Raji (cell line): Measurements from ENCODE around the gene MSI1.

ENCODE experiments used
- POLR2A ChIP-seq: IDR thresholded peaks from 2 replicates; pipeline ENCODE4 v1.6.1; 2011; ENCODE audit warnings: low read depth, low read length, control low read depth; ENCODE audit not compliant: insufficient read depth

Gene MSI1

DNA sequence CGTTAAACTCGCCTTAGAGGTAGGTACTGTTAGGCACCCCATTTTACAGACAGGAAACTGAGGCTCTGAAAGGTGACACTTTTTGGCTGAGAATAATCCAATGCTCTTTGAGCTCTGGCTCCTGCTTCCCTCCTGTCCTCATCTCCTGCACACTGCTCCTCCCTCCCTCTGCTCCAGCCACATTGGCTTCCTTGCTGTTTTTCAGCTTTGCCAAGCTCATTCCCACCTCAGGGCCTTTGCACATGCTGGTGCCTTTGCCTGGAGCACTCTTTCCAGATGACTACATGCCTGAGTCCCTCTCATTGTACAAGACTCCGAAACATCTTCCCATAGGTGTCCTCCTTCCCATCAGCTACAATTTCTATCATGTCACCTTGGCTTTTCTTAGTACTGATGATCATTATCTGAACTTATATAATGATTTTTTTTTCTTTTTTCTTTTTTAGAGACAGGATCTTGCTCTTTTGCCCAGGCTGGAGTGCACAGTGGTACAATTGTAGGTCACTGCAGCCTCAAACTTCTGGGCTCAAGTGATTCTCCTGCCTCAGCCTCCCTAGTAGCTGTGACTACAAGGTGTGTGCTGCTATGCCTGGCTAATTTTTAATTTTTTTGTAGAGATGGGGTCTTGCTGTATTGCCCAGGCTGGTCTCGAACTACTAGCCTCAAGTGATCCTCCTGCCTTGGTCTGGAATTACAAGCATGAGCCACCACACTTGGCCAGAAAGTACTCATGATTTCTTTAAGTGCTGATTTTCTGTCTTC lies 15.2 kb downstream of the MSI1 start:
- TF ChIP-seq POLR2A: no peak

DNA sequence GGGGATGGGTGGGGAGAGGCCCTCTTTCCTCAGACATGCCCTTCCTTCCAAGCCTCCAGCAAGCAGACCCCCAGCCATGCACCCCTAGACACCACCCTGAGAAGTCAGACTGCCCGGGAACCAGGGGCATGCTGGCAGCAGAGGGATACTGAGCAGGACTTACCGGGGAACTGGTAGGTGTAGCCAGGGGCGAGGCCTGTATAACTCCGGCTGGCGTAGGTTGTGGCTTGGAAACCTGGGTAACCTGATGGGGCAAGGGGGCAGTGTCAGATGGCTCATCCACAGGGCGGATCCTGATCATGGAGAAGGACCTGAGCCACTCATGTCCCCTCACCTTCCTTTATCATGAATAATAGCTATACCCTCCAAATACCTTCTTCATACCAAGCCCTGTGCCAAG lies 15.8 kb downstream of the MSI1 start:
- TF ChIP-seq POLR2A: no peak

DNA sequence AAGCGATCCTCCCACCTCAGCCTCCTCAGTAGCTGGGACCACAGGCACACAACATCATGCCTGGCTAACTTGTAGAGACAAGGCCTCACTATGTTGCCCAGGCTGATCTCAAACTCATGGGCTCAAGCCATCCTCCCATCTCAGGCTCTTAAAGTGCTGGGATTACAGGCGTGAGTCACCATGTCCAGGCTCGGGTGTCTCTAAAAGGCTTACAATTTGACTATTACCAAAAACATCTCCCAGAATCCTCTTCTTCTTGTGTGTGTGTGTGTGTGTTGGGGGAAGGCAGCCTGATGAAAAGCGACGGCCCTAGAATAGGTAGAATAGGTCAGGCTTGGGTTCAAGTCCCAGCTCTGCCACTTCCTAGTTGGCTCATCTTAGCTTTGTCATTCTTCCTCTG lies 16.8 kb downstream of the MSI1 start:
- TF ChIP-seq POLR2A: no peak

DNA sequence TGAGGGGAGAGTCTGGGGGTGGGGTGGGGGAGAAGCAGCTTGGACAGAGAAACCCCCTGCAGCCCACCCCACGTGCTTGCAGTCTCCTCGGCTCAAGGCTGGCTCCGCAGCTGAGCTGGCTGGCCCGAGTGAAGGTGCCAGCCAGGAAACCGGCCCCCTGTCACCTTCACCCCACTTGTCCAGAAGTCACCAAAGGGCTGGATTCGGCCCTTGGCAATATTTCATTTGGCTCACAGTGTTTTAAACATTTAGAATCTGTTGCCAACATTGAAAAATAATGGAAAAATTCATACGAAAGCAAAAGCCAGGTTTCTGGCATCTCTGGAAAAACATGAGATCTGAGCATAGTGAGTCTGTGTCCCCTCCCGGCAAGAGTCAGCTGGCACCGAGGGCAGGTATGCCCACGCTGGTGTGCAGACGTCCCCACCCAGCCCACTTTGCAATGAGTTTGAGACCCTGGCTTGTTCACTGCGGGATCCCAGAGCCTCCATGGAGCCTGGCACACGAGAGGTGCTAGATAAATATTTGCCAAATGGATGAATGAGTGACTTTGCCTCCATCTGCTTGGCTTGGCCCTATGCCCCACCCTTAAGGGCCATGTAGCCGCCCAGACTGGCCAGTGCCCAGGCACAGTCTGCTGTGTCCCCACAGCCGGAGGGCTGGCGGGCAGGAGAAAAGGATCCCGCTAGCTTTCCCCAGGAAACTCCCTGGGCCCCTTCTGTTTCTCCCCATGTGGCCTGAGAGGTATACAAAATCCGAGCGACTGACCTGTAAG lies 18.2 kb downstream of the MSI1 start:
- TF ChIP-seq POLR2A: no peak

DNA sequence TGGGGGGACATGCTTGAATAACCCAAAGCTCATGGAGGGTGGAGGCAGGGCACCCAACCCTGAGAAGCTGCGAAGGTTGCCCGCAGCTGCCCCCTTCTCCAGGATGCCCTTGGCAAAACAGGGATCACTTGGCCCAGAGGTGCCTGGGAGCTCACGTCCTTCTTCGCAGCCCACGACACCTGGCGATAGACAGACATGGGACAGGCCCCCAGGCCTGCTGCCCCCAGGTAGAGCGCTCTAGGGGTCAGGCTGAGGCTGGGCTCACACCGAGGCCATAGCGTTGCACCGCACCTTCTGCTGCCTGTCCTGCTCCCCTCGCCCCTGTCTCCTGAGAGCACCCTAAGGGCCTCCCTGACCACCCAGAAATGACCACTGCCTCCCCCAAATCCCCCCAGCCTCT lies 21.2 kb downstream of the MSI1 start:
- no peak for TF ChIP-seq POLR2A

DNA sequence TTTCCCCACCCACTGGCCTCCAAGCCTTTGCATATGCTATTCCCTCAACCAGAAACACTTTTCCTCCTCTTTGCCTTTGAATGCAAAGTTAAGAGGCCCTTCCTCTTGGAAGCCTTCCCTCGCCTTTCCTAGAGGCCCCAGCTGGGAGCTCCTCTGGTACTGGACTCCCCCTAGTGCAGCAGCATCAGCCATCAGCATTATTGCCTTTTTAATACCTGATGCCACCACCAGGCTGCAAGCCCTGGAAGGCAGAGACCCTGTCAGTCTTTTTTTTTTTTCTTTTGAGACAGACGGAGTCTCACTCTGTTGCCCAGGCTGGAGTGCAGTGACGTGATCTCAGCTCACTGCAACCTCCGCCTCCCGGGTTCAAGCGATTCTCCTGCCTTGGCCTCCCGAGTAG lies 22.3 kb downstream of the MSI1 start:
- no peak for TF ChIP-seq POLR2A

DNA sequence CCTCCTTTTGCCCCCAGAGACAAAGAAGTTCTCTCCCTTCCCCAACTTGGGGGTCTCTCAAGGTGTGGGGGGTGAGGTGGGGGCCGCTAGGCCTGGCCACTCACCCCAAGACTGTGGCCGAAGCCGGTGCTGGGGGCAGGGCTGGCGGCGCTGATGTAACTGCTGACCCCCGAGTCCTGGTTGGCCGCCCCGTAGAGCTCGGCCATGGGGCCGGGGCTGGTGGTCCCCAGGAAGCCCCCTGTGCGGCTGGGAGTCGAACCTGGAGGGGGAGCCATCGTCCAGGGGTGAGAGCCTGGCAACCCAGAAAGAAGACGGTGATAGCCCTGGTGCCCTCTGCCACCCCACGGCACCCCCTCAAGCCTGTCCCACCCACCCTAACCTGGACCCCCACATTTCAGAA lies 22.9 kb downstream of the MSI1 start:
- TF ChIP-seq POLR2A: no peak

DNA sequence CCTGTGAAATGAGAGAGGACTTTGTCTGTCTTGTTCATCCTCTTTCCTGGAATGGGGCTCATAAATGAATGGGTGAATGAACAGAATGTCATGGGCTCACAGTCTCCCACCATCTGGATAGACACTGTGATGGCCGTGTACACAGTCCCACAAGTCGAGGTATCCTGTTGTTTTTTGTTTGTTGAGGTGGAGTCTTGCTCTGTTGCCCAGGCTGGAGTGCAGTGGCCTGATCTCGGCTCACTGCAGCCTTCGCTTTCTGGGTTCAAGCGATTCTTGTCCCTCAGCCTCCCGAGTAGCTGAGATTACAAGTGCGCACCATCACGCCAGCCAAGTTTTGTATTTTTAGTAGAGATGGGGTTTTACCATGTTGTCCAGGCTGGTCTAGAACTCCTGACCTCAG lies 25.3 kb downstream of the MSI1 start:
- TF ChIP-seq POLR2A: no peak

DNA sequence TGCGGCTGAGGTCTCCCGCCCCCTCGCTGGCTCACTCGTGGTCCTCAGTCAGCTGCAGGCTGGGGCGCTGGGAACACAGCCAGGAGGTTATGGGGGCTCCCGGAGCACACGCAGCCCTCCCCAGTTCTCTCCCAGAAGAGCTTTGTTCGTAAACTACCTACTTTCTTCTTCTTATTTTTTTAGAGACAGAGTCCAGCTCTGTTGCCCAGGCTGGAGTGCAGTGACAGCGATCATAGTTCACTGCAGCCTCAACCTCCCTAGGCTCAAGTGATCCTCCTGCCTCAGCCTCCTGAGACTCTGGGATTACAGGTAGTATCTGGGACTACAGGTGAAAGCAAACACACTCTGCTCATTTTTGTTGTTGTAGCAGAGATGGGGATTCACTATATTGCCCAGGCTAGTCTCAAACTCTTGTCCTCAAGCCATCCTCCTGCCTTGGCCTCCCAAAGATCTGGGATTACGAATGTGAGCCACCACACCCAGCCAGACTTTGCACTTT lies 25.9 kb downstream of the MSI1 start:
- no peak for TF ChIP-seq POLR2A

DNA sequence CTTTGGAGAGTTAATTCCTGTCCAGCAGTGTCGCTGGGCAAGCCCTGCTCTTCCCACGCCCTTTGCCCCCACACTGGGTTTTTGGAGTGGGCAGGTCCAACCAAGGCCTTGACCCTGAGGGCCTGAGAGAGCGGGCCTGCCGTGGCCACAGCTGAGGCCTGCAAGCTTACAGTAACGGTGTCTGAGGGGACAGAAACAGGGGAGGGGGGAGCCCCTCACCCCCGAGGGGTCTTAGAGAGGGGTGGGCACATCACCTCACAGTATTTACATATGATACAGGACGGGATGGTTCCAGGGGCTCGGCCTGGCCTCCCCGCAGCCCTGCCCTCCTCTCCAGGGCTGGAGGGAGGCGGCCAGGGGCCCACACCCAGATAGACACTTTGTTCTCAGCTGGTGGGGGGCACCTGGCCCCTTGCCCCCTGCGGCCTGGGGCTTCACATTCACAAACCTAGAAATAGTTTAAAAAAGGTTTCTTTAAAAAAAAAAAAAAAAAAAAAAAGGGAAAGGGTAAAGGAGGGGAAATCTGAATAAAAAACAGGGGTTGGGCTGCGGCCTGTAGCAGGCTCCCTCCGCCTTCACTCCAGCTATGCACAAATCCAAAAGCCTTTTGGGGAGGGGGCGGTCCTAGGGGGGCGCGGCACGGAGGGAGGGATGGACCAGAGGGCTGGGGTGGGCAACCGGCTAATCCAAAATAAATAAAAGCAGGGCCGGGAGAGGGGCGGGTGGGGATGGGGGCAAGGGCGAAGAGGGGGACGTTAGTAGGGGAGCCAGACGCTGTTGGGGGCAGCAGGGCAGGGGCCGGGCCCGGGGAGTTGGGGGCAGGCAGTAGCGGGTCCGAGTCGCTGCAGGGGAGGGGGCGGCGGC lies 26.6 kb downstream of the MSI1 start:
- no peak for TF ChIP-seq POLR2A

DNA sequence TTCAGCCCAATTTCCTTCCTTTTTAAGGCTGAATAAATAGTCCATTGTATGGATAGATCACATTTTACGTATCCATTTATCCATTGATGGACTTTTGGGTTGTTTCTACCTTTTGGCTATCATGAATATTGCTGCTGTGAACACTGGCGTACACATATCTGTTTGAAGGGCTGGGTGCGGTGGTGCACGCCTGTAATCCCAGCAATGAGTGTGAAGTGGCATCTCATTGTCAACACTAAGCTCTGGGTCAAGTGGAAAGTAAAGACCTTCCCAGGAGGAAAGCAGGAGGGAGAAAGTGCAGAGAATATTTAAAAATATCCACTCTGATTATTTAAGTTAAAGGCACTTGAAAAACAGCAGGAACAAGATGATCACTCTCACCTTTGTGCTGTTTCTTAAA lies 29.7 kb downstream of the MSI1 start:
- no peak for TF ChIP-seq POLR2A

DNA sequence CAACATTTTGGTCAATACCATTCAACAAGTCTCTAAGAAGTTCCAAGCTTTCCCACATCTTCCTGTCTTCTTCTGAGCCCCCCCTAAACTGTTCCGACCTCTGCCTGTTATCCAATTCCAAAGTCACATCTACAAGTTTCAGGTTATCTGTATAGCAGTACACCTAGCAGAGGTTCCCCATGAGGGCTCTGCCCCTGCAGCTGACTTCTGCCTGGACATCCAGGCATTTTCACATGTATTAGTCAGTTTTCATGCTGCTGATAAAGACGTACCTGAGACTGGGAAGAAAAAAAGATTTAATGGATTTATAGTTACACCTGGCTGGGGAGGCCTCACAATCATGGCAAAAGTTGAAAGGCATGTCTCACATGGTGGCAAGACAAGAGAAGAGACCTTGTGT lies 31.2 kb downstream of the MSI1 start:
- no peak for TF ChIP-seq POLR2A

DNA sequence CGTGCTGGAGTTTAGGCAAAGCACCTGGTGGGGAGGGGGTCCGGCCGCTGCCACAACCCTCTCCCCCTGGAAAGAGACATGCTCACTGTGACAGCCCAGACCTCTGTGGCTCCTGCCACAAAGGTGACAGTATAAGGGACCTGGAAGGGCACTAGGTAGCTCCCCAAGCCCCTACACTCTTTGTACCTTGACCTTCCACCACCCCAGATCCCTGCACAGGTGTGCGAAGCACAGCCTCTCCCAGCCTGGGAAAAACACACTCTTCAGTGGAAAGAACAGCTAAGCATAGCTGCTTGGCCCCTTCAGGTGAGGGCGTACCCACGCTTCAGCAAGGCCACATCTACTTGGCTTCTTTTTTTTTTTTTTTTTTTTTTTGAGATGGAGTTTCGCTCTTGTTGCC lies 36.4 kb downstream of the MSI1 start:
- TF ChIP-seq POLR2A: no peak

DNA sequence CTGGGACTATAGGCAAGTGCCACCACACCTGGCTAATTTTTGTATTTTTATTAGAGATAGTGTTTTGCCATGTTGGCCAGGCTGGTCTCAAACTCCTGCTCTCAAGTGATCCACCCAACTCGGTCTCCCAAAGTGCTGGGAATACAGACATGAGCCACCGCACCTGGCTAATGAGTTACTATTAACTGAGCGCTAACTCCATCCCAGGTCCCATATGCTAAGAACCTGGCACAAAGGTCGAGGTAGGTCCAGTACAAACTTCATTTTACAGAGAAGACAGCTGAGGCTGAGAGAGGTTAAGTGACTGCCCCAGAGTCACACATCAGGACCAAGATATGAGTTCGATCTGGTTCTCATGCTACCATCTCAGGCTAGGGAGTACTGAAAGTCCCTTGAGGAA lies 36.9 kb downstream of the MSI1 start:
- no peak for TF ChIP-seq POLR2A

DNA sequence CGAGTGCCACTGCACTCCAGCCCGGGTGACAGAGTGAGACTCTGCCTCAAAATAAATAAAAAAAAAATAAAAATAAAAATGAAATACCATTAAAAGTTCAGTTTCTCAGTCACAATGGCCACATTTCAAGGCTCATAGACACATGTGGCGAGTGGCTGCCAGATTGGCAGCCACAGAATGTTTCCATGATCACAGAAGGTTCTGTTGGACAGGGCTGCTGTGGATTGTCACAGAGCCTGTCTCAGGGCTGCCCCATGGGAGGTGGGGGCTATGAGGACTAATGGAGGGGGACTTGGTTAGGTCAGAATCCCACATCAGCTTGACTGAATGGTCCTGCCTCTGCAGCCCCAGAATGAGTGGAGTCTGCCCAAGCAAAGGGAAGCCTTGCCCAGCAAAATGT lies 37.6 kb downstream of the MSI1 start:
- TF ChIP-seq POLR2A: no peak

DNA sequence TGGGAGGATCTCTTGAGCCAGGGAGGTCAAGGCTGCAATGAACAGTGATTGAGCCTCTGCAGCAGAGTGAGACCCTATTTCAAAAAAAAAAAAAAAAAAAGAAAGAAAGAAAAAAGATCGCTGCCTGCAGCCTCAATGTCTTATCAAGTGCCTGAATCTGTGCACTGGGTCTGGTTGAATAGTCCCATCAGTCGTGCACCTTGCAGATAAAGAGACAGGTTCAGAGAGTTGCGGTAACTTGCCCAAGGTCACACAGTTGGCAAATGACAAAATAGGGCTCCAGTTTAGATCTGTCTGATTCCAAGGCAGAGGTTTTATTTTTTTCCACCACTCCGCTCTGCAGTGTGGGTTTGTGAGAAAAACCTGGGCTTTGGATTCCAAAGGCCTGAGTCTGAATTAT lies 40.7 kb downstream of the MSI1 start:
- TF ChIP-seq POLR2A: no peak

DNA sequence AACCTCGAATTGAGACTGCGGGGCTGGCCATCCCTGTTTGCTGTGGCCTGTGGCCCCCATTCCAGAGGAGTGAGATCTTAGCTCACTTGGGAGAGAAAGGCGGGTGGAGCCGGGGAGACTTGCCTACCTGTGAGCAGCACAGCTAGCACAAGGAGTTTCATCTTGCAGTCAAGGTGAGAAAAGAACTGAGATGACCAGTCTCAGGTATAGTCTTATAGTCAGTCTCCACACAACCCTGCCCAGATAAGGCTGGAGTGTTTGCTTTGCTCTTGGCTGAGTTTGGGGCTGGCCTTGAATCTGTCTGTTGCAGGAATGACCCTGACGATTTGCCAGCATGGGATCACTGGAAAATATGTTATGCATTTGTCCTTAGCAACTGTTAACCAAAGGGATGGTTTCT lies 41.4 kb downstream of the MSI1 start, which contains the start of gene PLA2G1B:
Gene PLA2G1B, minus strand, starts transcription at position 187 of the 400 bp plus-strand sequence. Its CDS starts 26 bp downstream, at position 161.
- TF ChIP-seq POLR2A: no peak
